Spinal cord (tissue), 10 donors: Measurements from ENCODE around the gene KCTD14. TPM values are rescaled to one million over a fixed set of nuclear protein-coding genes. Genes with fewer than 3 reads are reported as not detected.
"Not testable (repeated sequence)": the region's sequence is repeated elsewhere in the genome, so short reads cannot be mapped to it uniquely, and the experiment has no call there.

Source experiments
- DNase-seq, 6 donors: peaks; one replicate each; pipeline versions ENCODE4 v3.0.0 to v3.0.0-alpha.2; 2013 to 2015; ENCODE audit warnings: low spot score in 6 of 6, low read depth in 4 of 6
- H3K27ac ChIP-seq: one replicate; pipeline ENCODE4 v1.5.1; 2013; ENCODE audit warnings: low read depth, low read length, control low read depth
- H3K27me3 ChIP-seq: one replicate; pipeline ENCODE4 v1.6.1; 2013; ENCODE audit warnings: low read length; ENCODE audit not compliant: control insufficient read depth, insufficient read depth
- H3K36me3 ChIP-seq: one replicate; pipeline ENCODE4 v1.6.1; 2013; ENCODE audit warnings: low read length; ENCODE audit not compliant: control insufficient read depth, insufficient read depth
- H3K4me1 ChIP-seq: one replicate; pipeline ENCODE4 v1.6.1; 2013; ENCODE audit warnings: low read length; ENCODE audit not compliant: control insufficient read depth, insufficient read depth
- H3K4me3 ChIP-seq: one replicate; pipeline ENCODE4 v1.5.1; 2013; ENCODE audit warnings: low read depth, low read length, control low read depth
- H3K9me3 ChIP-seq: one replicate; pipeline ENCODE4 v1.6.1; 2013; ENCODE audit warnings: low read length; ENCODE audit not compliant: control insufficient read depth, insufficient read depth
- WGBS: methylation state at CpG from one replicate; pipeline ENCODE4 v1.1.5; 2013; ENCODE audit warnings: missing lambda C conversion rate; ENCODE audit not compliant: insufficient coverage; 5-methylcytosine and 5-hydroxymethylcytosine counted together
- polyA plus RNA-seq, 2 donors: library from polyadenylated mRNA; unstranded; fragments of 120-200 nt; gene quantifications; one replicate each; pipeline ENCODE4 v1.2.1, GENCODE V29; 2013; ENCODE audit not compliant: insufficient read length in 2 of 2
- total RNA-seq, 2 donors: library from RNA; depleted of rRNA in 1 of 2; stranded (reverse); fragments of 120-200 nt in 1 of 2; fragments of >200 nt in 1 of 2; gene quantifications; one replicate each; pipeline versions ENCODE4 v1.2.3 to v1.2.4, GENCODE V29; 2013 to 2014
- donor health status: healthy.

KCTD14 gene
- total and polyA plus RNA-seq, 4 donors, result 1.8 to 6.4 (median 3.1) TPM

DNA sequence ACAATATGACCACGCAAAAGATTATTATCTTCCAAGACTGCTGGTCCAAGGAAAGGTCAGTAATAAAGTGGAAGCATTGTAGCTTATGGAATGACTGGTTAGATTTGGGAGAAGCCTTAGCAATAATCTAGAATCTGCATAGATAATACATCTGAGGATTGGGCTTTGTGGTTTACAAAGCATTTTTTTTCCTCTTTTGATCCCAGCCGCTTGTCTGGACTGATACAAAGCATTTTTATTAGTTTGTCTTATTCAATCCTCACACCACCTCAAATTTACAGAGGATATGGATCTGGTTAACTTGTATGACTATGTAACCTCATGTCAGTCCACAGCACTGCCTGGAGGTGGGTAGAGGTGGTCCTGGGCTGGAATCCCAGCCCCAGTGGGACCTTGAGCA is 39.6 kb upstream of the KCTD14 start:
- Histone ChIP-seq H3K27me3 (no peaks in the 10 kb centered on the region), H3K36me3 (peaks cover 8% of the 10 kb centered on the region), H3K9me3 (no peaks in the 10 kb centered on the region), H3K27ac (no peak overlapping the region), H3K4me1 (peaks cover 5% of the 10 kb centered on the region), H3K4me3 (no peak overlapping the region)
- no CpG with 5 or more reads among the region's 2 CpGs for WGBS
- no peak for DNase-seq

DNA sequence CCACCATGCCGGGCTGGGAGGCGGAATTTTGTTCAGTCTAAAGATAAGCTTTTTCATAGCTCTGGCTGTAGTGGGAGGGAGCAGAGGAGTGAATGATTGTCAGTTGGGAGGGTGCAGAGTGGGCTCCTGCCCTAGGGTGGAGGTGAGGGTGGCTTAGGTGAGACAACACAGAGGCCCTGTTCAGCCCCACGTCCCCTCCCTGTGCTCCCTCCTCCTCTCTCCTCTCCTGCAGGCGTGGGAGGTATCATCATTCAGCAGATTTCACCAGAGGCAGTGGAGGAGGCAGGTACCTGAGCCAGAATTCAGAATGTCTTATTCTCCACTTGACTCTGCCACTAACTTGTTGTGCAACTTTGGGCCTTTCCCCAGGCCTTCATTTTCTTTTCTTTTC is 38.8 kb upstream of the KCTD14 start:
- H3K27ac ChIP-seq, result no peak overlapping the region
- DNase-seq, result no peak
- 96% methylated on average over 4 of the region's 4 CpGs for WGBS

DNA sequence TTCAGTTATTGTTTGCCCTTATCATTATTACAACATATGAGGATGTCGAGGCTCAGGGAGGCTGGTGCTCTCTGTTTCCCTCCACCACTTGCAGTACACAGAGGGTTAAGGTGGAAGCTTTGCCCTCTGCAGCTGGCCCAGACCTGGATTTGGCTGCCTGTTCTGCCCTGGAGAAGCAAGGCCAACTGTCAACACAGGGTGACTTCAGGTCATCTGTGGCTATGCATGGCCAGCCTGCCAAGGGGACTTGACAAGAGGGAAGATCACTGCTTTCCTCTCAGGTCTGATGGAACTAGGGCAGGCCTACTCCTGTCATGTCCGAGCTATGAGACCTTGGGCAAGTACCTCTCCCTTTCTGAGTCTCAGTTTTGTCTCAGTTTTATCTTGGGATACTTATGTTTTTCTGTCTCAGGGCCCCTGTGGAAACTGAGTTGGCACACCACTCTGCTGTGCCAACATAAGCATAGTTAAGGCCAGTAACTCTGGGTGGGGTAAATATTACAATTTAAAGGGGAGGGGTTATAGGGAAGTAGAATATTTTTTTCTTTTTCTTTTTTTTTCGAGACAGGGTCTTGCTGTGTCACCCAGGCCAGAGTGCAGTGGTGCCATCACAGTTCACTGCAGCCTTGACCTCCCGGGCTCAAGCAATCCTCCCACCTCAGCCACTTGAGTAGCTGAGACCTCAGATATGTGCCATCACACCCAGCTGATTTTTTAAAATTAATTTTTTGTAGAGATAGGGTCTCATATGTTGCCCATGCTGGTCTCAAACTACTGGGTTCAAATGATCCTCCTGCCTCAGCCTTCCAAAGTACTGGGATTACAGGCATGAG is 38.2 kb upstream of the KCTD14 start:
- 83% methylated on average over 1 of the region's 4 CpGs for WGBS
- Histone ChIP-seq H3K4me1 (peaks cover 5% of the 10 kb centered on the region), H3K27ac (no peak overlapping the region), H3K36me3 (peaks cover 6% of the 10 kb centered on the region), H3K27me3 (no peaks in the 10 kb centered on the region), H3K4me3 (no peak overlapping the region), H3K9me3 (no peaks in the 10 kb centered on the region)
- no peak for DNase-seq

More for the DNA sequence above, 38.8 kb upstream of the KCTD14 start:
- Histone ChIP-seq H3K4me1 (peaks cover 5% of the 10 kb centered on the region), H3K4me3 (no peak overlapping the region), H3K36me3 (peaks cover 6% of the 10 kb centered on the region), H3K27me3 (no peaks in the 10 kb centered on the region), H3K9me3 (no peaks in the 10 kb centered on the region)

DNA sequence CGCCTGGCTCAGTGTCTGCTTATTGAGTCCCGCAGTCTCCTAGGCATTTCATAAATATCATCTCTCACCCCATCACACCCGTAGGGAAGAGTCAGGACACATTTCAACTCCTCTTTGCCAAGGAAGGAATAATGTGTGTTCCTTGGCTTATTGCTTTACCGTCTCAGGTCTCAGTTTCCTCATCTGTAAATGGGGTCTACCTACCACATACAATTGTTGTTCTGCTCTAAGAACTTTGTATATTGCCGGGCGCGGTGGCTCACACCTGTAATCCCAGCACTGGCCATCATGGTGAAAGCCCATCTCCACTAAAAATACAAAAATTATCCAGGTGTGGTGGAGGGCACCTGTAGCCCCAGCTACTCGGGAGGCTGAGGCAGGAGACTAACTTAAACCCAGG is 37.5 kb upstream of the KCTD14 start:
- no peak for DNase-seq
- peaks cover 5% of the 10 kb centered on the region for H3K4me1 ChIP-seq
- no peak overlapping the region for H3K27ac ChIP-seq
- H3K4me3 ChIP-seq, result no peak overlapping the region
- 100% methylated on average over 2 of the region's 8 CpGs for WGBS
- H3K9me3 ChIP-seq, result no peaks in the 10 kb centered on the region
- H3K27me3 ChIP-seq, result no peaks in the 10 kb centered on the region
- peaks cover 6% of the 10 kb centered on the region for H3K36me3 ChIP-seq

DNA sequence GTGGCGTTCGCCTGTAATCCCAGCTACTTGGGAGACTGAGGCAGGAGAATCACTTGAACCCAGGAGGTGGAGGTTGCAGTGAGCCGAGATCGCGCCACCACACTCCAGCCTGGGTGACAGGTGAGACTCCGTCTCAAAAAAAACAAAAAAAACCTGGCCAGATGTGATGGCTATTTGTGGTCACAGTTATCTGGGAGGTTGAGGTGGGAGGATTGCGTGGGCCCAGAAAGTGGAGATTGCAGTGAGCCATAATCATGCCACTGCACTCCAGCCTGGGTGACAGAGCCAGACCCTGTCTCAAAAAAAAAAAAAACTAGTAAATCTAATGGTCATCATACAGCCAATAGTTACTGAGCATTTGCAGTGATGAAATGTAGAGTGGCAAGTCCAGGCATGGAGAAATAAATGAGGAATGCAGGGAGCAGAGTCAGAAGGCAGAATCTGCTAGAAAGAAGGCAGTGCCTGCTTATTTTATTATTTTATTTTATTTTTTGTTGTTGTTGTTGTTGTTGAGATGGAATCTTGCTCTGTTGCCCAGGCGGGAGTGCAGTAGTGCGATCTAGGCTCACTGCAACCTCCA is 36.8 kb upstream of the KCTD14 start:
- not testable (repeated sequence) for H3K27ac ChIP-seq

DNA sequence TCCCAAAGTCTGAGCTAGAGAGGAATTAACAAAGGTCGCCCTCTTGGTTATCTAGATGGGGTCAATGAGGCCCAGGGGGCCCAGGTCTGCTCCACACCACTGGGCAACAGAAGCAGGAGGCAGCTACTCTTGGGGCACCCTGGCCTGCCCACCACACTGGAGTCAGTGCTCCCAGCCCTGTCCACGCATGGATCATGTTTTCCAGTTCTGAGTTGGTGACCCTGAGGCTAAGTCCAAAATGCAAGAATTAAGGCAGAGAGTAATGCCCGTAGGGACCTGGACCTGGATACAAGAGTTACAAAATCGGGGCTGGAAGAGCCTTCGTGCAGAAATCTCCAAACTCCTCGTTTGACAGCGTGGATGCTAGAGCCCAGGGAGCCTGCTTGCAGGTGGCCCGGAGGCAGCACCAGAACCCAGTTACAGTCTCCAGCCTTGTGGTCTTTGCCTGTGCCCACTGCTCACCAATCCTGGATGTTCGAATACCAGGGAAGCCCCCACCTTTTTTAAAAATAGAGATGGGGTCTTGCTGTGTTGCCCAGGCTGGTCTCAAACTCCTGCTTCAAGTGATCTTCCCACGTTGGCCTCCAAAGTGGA is 34.5 kb upstream of the KCTD14 start:
- WGBS, result 95% methylated on average over 9 of the region's 10 CpGs
- no peaks in the 10 kb centered on the region for H3K27me3 ChIP-seq
- no peaks in the 10 kb centered on the region for H3K9me3 ChIP-seq
- H3K27ac ChIP-seq, result no peak overlapping the region
- no peak overlapping the region for H3K4me3 ChIP-seq
- DNase-seq, result no peak
- no peaks in the 10 kb centered on the region for H3K4me1 ChIP-seq
- no peaks in the 10 kb centered on the region for H3K36me3 ChIP-seq

More for the DNA sequence above, 36.8 kb upstream of the KCTD14 start:
- H3K4me1 ChIP-seq, H3K27me3 ChIP-seq, H3K9me3 ChIP-seq, H3K36me3 ChIP-seq, H3K4me3 ChIP-seq, DNase-seq: not testable (repeated sequence)
- WGBS, result 97% methylated on average over 5 of the region's 9 CpGs

DNA sequence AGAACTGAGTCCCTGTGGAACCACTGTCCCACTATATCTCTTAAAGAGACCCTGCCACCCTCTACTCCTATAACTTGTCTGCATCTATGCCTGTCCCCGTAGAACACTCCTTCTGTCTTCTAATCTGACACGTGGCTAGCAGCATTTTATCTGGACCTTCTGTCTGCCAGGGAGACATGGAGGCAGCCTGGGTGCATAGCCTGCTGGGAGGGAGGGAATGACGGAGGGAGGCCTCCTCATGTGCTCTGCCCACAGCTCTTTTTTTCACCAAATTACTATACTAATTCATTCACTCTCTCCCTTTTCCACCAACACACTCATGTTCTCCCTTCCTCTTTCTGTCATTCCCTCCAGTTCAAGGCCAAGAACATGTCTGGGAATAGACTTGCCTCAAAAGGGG is 33.0 kb upstream of the KCTD14 start:
- Histone ChIP-seq H3K4me3 (no peak overlapping the region), H3K4me1 (no peaks in the 10 kb centered on the region), H3K27me3 (no peaks in the 10 kb centered on the region), H3K36me3 (no peaks in the 10 kb centered on the region), H3K9me3 (no peaks in the 10 kb centered on the region), H3K27ac (no peak overlapping the region)
- no peak for DNase-seq
- WGBS, result 100% methylated on average over 1 of the region's 3 CpGs

DNA sequence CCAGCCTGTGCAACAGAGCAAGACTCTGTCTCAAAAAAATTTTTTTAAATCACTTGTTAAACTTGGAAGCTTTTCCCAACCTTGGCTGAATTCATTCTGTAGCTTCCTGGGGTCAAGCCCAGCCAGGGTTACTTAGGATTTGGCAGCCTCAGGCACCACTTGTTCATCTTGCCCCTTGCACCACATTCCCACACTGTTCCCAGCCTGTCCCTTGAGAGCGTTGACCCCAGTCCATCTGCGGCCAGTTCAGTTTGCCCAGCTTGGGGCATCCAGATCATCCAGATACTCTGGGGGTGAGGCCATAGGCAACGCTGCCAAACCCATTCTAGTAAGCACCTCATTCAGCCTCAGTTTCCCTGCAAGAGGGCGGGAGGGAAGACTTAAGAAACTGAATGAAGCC is 31.9 kb upstream of the KCTD14 start:
- no peak overlapping the region for H3K4me3 ChIP-seq
- no peaks in the 10 kb centered on the region for H3K9me3 ChIP-seq
- no peak for DNase-seq
- no peaks in the 10 kb centered on the region for H3K36me3 ChIP-seq
- WGBS, result 100% methylated on average over 3 of the region's 4 CpGs
- no peaks in the 10 kb centered on the region for H3K27me3 ChIP-seq
- no peak overlapping the region for H3K27ac ChIP-seq
- H3K4me1 ChIP-seq, result no peaks in the 10 kb centered on the region

DNA sequence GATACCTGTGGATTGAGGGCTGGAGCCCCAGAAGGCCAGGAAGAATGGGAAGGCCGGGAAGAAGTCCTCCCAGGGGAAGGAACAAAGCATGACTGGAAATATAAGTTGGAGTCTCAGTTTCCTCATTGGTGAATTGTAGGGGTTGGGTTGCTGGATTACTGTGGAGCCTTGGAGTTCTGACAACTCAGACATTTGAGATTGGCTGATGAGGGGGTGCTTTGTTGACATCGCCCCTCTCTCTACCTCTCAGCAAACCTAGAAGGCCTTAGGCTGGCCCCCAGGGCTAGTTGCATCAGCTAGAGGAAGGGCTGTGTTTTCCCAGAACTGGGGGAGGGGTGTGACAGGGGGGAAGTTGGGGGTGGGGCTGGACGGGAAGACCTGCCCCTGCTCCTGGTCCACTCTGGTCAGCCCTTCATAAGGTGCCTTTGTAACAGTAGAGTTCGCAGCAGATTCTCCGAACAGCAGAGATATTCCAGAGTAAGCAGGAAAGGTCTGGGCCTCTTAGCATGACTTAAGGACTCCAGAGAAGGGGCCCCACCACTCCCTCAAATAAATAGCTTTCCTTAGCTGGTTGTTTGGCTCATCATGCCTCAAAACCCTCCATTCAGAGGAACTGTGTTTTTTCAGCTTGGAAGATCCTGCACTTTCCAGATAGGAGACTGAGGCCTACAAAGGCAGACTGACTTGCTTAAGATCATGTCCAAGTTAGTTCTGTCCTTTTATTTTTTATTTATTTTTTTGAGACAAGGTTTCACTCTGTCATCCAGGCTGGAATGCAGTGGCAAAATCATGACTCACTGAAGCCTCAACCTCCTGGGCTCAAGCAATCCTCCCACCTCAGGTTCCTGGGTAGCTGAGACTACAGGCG is 28.1 kb upstream of the KCTD14 start:
- Histone ChIP-seq H3K9me3 (no peaks in the 10 kb centered on the region), H3K36me3 (no peaks in the 10 kb centered on the region), H3K27ac (no peak overlapping the region), H3K4me3 (no peak overlapping the region), H3K27me3 (no peaks in the 10 kb centered on the region), H3K4me1 (peaks cover 4% of the 10 kb centered on the region)
- DNase-seq, result peak in 1 of 6 donors; percentile 25
- 86% methylated on average over 3 of the region's 6 CpGs for WGBS
